Neural cell (in vitro differentiated cells): ENCODE data around the gene TMEM259. TPM values are rescaled to one million over a fixed set of nuclear protein-coding genes. Genes with fewer than 3 reads are reported as not detected.

Experiments
- H2AFZ ChIP-seq: fragments of 200-600, 300-800 bp; sonication (generic), shearing (Covaris generic); 2 replicates; pipeline ENCODE4 v1.6.0; 2014; ENCODE audit warnings: low read depth, mild to moderate bottlenecking, antibody characterized with exemption, low read length, moderate library complexity
- H3F3A ChIP-seq: fragments of 200-600 bp; shearing (Covaris generic); 2 replicates; pipeline ENCODE4 v1.6.1; 2016; ENCODE audit warnings: mild to moderate bottlenecking, moderate library complexity, mixed read lengths, antibody characterized with exemption, low read length; ENCODE audit not compliant: insufficient read depth, poor library complexity, severe bottlenecking
- H3K27ac ChIP-seq: fragments of 200-600, 300-800 bp; sonication (generic), shearing (Covaris generic); 2 replicates; pipeline ENCODE4 v1.5.1; 2014; ENCODE audit warnings: mild to moderate bottlenecking, low read length, moderate library complexity
- H3K27me3 ChIP-seq: fragments of 300-800, 200-600 bp; sonication (generic), shearing (Covaris generic); 2 replicates; pipeline ENCODE4 v1.6.0; 2014; ENCODE audit warnings: mild to moderate bottlenecking, low read depth, low read length, moderate library complexity; ENCODE audit not compliant: insufficient read depth
- H3K36me3 ChIP-seq: fragments of 300-800, 200-600 bp; sonication (generic), shearing (Covaris generic); 2 replicates; pipeline ENCODE4 v1.5.1; 2014; ENCODE audit warnings: mild to moderate bottlenecking, antibody characterized with exemption, low read length, moderate library complexity; ENCODE audit not compliant: insufficient read depth
- H3K4me2 ChIP-seq: fragments of 300-800, 200-600 bp; sonication (generic), shearing (Covaris generic); 2 replicates; pipeline ENCODE4 v1.6.0; 2014; ENCODE audit warnings: mild to moderate bottlenecking, low read length
- H3K4me3 ChIP-seq: fragments of 300-800, 200-600 bp; sonication (generic), shearing (Covaris generic); 2 replicates; pipeline ENCODE4 v1.5.1; 2014; ENCODE audit warnings: mild to moderate bottlenecking, low read length, moderate library complexity
- H3K79me2 ChIP-seq: fragments of 200-600 bp; shearing (Covaris generic); replicated peaks from 2 replicates; pipeline ENCODE4 v1.6.0; 2014; ENCODE audit warnings: mild to moderate bottlenecking, low read length, moderate library complexity; ENCODE audit not compliant: insufficient read depth
- H3K9ac ChIP-seq: fragments of 300-800, 200-600 bp; sonication (generic), shearing (Covaris generic); 2 replicates; pipeline ENCODE4 v1.6.1; 2016; ENCODE audit warnings: mild to moderate bottlenecking, low read length, mixed read lengths
- H3K9me2 ChIP-seq: fragments of 200-600 bp; shearing (Covaris generic); 2 replicates; pipeline ENCODE4 v1.6.1; 2016; ENCODE audit warnings: mild to moderate bottlenecking, low read length, mixed read lengths; ENCODE audit not compliant: insufficient read depth
- H3K9me3 ChIP-seq: fragments of 200-600, 300-800 bp; sonication (generic), shearing (Covaris generic); 2 replicates; pipeline ENCODE4 v1.6.1; 2016; ENCODE audit warnings: mild to moderate bottlenecking, mixed run types, low read length, moderate library complexity, mixed read lengths
- H4K20me1 ChIP-seq: fragments of 200-600 bp; shearing (Covaris generic); 2 replicates; pipeline ENCODE4 v1.6.1; 2016; ENCODE audit warnings: mild to moderate bottlenecking, mixed run types; ENCODE audit not compliant: insufficient read depth
- EP300 ChIP-seq: fragments of 450-650 bp; conservative IDR thresholded peaks from 2 replicates; pipeline ENCODE4 v1.6.1; 2014; ENCODE audit warnings: antibody characterized with exemption, mild to moderate bottlenecking, moderate library complexity; ENCODE audit not compliant: poor library complexity, severe bottlenecking
- EZH2 ChIP-seq: fragments of 200-600, 300-800 bp; shearing (Covaris generic), sonication (generic); IDR thresholded peaks from 2 replicates; pipeline ENCODE4 v1.6.1; 2014; ENCODE audit warnings: antibody characterized with exemption, low read length, borderline replicate concordance, mild to moderate bottlenecking; ENCODE audit not compliant: insufficient read depth, poor library complexity, severe bottlenecking
- MXI1 ChIP-seq: fragments of 450-650 bp; conservative IDR thresholded peaks from 2 replicates; pipeline ENCODE4 v1.6.1; 2014; ENCODE audit warnings: antibody characterized with exemption, mild to moderate bottlenecking; ENCODE audit not compliant: poor library complexity, severe bottlenecking
- POLR2AphosphoS5 ChIP-seq: IDR thresholded peaks from 2 replicates; pipeline ENCODE4 v1.6.1; 2012
- RAD21 ChIP-seq: fragments of 450-650 bp; conservative IDR thresholded peaks from 2 replicates; pipeline ENCODE4 v1.6.1; 2014; ENCODE audit warnings: antibody characterized with exemption, mild to moderate bottlenecking, moderate library complexity
- SMC3 ChIP-seq: fragments of 450-650 bp; conservative IDR thresholded peaks from 2 replicates; pipeline ENCODE4 v1.6.1; 2014; ENCODE audit warnings: antibody characterized with exemption, mild to moderate bottlenecking, moderate library complexity; ENCODE audit not compliant: poor library complexity
- TAF1 ChIP-seq: IDR thresholded peaks from 2 replicates; pipeline ENCODE4 v1.6.1; 2012; ENCODE audit warnings: low read depth
- polyA plus RNA-seq: library from polyadenylated mRNA; depleted of rRNA; stranded (reverse); fragments of >200 nt; gene quantifications from 2 replicates; pipeline ENCODE4 v1.2.3, GENCODE V29; 2014
- TF ChIP-seq, protein P1 (sequence below): IDR thresholded peaks from 2 replicates; pipeline ENCODE4 v1.6.1; 2012; ENCODE audit warnings: borderline replicate concordance
- TF ChIP-seq, protein P2 (sequence below): fragments of 450-650 bp; IDR thresholded peaks from 2 replicates; pipeline ENCODE4 v1.5.1; 2014; ENCODE audit warnings: antibody characterized with exemption, mild to moderate bottlenecking, moderate library complexity; ENCODE audit not compliant: poor library complexity, severe bottlenecking

TMEM259 gene
- polyA plus RNA-seq, 1 donor from 2014 or later = 176 TPM

DNA sequence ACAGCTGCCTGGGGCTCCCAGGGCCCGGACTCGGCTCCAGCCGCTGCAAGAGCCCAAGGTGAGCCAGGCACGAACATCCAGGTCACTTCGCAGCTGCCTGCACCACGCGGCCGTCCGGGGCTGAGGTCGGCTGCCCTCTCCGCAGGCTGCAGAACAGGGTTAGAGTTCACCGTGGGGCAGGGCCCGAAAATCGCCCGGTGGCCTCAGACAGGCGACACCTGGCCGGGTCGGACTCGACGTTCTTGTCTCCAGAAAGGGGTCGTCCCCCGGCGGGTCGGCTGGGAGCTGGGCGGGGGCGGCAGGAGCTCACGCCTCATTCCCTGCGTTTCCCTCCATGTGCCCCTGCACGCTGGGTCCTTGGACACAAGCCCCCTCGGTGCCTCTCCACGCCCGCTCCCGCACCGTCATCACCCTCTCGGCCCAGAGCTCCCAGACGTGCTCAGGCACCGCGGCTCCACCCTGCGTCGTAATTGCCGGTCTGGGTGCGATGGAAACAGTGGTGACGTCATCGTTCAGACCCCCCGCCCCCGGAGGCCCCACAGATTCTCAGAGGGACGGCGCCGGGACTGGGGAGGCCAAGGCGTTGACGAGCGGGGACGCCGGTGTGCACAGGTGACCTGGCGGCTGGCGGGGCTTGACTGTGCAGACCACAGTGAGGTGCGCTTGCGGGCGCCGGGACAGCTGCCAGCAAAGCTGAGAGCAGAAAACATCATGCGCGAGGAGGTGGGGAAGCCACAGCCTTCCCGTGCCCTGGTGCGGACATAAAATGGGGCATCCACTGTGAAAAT is 24.7 kb downstream of the TMEM259 start:
- Histone ChIP-seq H3K9ac (no peak overlapping the region), H3K9me2 (no peaks in the 10 kb centered on the region), H3K9me3 (no peaks in the 10 kb centered on the region), H3K36me3 (no peaks in the 10 kb centered on the region), H4K20me1 (no peaks in the 10 kb centered on the region), H3K4me2 (no peak overlapping the region), H3K4me3 (no peak overlapping the region), H3K79me2 (no peaks in the 10 kb centered on the region), H3K27me3 (peaks cover 21% of the 10 kb centered on the region), H3F3A (no peaks in the 10 kb centered on the region), H2AFZ (no peak overlapping the region), H3K27ac (no peak overlapping the region)
- TF ChIP-seq SMC3 (no peak), RAD21 (no peak), EZH2 (no peak), POLR2AphosphoS5 (no peak), TAF1 (no peak), MXI1 (no peak), EP300 (no peak)
- TF ChIP-seq, protein P1, sequence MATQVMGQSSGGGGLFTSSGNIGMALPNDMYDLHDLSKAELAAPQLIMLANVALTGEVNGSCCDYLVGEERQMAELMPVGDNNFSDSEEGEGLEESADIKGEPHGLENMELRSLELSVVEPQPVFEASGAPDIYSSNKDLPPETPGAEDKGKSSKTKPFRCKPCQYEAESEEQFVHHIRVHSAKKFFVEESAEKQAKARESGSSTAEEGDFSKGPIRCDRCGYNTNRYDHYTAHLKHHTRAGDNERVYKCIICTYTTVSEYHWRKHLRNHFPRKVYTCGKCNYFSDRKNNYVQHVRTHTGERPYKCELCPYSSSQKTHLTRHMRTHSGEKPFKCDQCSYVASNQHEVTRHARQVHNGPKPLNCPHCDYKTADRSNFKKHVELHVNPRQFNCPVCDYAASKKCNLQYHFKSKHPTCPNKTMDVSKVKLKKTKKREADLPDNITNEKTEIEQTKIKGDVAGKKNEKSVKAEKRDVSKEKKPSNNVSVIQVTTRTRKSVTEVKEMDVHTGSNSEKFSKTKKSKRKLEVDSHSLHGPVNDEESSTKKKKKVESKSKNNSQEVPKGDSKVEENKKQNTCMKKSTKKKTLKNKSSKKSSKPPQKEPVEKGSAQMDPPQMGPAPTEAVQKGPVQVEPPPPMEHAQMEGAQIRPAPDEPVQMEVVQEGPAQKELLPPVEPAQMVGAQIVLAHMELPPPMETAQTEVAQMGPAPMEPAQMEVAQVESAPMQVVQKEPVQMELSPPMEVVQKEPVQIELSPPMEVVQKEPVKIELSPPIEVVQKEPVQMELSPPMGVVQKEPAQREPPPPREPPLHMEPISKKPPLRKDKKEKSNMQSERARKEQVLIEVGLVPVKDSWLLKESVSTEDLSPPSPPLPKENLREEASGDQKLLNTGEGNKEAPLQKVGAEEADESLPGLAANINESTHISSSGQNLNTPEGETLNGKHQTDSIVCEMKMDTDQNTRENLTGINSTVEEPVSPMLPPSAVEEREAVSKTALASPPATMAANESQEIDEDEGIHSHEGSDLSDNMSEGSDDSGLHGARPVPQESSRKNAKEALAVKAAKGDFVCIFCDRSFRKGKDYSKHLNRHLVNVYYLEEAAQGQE = no peak
- TF ChIP-seq, protein P2, sequence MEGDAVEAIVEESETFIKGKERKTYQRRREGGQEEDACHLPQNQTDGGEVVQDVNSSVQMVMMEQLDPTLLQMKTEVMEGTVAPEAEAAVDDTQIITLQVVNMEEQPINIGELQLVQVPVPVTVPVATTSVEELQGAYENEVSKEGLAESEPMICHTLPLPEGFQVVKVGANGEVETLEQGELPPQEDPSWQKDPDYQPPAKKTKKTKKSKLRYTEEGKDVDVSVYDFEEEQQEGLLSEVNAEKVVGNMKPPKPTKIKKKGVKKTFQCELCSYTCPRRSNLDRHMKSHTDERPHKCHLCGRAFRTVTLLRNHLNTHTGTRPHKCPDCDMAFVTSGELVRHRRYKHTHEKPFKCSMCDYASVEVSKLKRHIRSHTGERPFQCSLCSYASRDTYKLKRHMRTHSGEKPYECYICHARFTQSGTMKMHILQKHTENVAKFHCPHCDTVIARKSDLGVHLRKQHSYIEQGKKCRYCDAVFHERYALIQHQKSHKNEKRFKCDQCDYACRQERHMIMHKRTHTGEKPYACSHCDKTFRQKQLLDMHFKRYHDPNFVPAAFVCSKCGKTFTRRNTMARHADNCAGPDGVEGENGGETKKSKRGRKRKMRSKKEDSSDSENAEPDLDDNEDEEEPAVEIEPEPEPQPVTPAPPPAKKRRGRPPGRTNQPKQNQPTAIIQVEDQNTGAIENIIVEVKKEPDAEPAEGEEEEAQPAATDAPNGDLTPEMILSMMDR = no peak

DNA sequence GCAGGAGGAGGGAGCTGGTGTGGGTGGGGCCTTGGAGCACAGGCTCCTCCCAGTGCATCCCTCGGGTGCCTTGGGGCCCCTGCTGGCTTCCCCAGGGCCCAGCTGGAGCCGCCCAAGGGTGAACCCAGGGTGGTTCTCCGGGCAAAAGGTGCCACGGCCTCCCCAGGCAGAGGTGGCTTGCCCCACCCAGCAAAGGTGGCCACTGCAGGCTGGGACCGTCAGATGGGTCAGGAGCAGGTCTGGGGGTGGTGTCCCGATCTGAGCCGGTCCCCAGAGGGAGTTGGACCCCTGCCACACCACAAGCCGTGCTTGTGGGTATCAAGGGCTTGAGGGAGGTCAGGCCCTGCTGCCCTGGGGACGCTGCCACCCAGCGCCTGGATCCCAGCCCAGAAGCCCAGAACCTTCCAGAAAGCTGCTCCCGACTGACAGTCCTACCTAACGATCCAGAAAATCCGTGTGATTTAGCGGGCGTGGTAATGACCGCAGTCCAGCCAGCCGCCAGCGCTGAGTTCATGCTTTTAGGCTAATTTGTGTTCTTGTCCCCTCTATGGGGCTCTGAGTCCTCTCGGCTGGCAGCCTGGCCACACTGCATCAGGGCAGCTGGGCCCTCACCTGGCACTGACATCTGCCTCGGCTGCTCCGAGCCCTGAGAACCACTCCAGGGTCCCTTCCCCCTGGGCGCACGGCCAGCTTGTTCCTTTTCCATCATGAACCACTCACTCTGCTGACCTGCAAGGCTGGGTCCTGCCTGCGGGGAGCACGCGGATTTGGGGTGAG is 25.7 kb downstream of the TMEM259 start:
- Histone ChIP-seq H3K9me3 (no peaks in the 10 kb centered on the region), H3K4me2 (no peak overlapping the region), H3K27me3 (peaks cover 14% of the 10 kb centered on the region), H3K79me2 (no peaks in the 10 kb centered on the region), H3K9ac (no peak overlapping the region), H3K27ac (no peak overlapping the region), H3K4me3 (no peak overlapping the region), H2AFZ (no peak overlapping the region), H4K20me1 (no peaks in the 10 kb centered on the region), H3K9me2 (no peaks in the 10 kb centered on the region), H3F3A (no peaks in the 10 kb centered on the region), H3K36me3 (no peaks in the 10 kb centered on the region)
- TF ChIP-seq, protein P2 = no peak
- TF ChIP-seq, protein P1 = no peak
- TF ChIP-seq TAF1 = no peak
- no peak for TF ChIP-seq MXI1
- no peak for TF ChIP-seq EZH2
- TF ChIP-seq RAD21 = no peak
- TF ChIP-seq SMC3 = no peak
- TF ChIP-seq POLR2AphosphoS5 = no peak
